Testis (tissue), 2 donors: ENCODE results near the gene MYO5B.

Experiments
- CTCF ChIP-seq, 3 experiments: fragments of 450-650 bp in 2 of 3; fragments of 200-600 bp in 1 of 3; sonication (generic) in 1 of 3; IDR thresholded peaks; one replicate each; pipeline ENCODE4 v1.5.1; 2016 to 2019; ENCODE audit warnings: antibody characterized with exemption in 3 of 3, mild to moderate bottlenecking in 2 of 3, moderate library complexity in 1 of 3
- POLR2A ChIP-seq: fragments of 450-650 bp; IDR thresholded peaks from one replicate; pipeline ENCODE4 v1.6.1; 2017; ENCODE audit warnings: antibody characterized with exemption, mild to moderate bottlenecking, moderate library complexity

DNA sequence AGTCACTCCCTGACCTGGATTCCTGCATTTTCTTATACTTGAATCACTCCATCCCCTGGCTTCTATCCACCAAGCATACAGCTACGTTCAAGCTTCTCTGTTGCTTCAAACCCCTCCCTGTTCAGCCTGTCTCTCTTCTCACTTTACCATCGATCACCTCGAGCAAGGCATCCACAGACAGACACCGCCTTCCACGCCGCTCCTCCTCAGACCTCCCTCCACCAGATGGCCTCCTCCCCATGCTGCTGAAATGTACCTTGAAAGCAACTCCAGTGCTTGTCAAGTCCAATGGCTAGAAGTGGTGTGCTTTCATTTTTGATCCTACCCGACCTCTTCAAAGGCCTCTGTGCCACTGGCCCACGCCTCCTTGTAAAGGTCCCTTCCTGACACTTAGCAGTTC, 250.3 kb downstream of the MYO5B start:
- TF ChIP-seq CTCF (IDR thresholded peaks at IDR 0.05) (no peak), POLR2A (no peak)
